Upper lobe of right lung (tissue), 1 donor: ENCODE data around the gene RPL37A. TPM values are rescaled to one million over a fixed set of nuclear protein-coding genes. Genes with fewer than 3 reads are reported as not detected.

ENCODE experiments used
- ATAC-seq: fragments of 200-7000 bp; cut with Tn5 transposase; one replicate; pipeline ENCODE4 v1.9.1; 2020; ENCODE audit warnings: mild to moderate bottlenecking, moderate library complexity
- DNase-seq: peaks from one replicate; pipeline ENCODE4 v3.0.0-alpha.2; 2020
- H3K27ac ChIP-seq: fragments of 200-600 bp; one replicate; pipeline ENCODE4 v1.8.0; 2022
- H3K27me3 ChIP-seq: fragments of 200-600 bp; one replicate; pipeline ENCODE4 v1.8.0; 2022; ENCODE audit warnings: mild to moderate bottlenecking
- H3K36me3 ChIP-seq: fragments of 200-600 bp; one replicate; pipeline ENCODE4 v1.8.0; 2022
- H3K4me1 ChIP-seq: fragments of 200-600 bp; one replicate; pipeline ENCODE4 v1.8.0; 2022
- H3K4me3 ChIP-seq: fragments of 200-600 bp; one replicate; pipeline ENCODE4 v1.8.0; 2022; ENCODE audit warnings: mild to moderate bottlenecking
- H3K9me3 ChIP-seq: fragments of 200-600 bp; one replicate; pipeline ENCODE4 v1.8.0; 2022
- intact Hi-C: fragments of 100-400 bp; cut with DNase I; formaldehyde crosslinking; loops from one replicate; pipeline ENCODE4 v1.11.0; 2022
- total RNA-seq: library from RNA; stranded (reverse); fragmentation: NEBNext Ultra II Directional; extraction: Animal tissue kit (Norgen Biotek cat#: 25700); gene quantifications from one replicate; pipeline ENCODE4 v1.2.1, GENCODE V29; 2021
- TF ChIP-seq, protein P1 (sequence below): fragments of 200-600 bp; IDR thresholded peaks from one replicate; pipeline ENCODE4 v1.8.0; 2022; ENCODE audit warnings: antibody characterized with exemption
- donor health status: DM: no; HTN: yes; CAD: no; lungs with severe emphysema.

The RPL37A gene
- total RNA-seq, 1 donor from 2014 or later, result 1,932 TPM

DNA sequence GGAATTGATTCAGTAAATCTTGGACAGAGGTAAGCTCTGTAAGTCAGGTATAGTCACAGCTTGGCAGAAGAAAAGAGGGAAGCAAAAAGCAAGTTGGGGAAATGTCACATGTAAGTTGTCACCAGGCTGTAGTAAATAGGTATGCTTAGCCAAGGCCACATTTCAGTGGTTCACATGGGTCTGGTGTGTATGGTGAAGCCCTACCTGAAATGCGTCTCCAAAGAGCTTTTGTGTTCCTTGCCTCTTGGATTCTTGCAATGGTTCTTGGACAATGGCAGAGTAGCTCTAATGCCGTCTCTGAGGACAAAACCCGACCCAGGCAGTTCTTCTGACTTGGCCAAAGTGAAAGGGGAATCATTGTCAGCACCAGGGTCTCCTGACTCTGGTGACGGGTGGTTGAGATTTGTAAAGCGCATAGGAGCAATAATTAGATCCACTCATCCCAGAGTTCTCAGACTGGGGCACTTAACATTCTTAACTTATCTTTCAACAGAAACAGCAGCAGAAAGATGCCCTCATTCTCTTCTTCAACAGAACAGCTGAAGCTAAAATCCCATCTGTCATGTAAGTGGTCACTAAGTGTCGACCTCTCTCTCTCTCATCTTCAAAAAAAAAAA is 34.4 kb upstream of the RPL37A start:
- Histone ChIP-seq H3K27ac (no peak overlapping the region), H3K36me3 (peaks cover 26% of the 10 kb centered on the region), H3K4me1 (no peaks in the 10 kb centered on the region), H3K9me3 (no peaks in the 10 kb centered on the region), H3K4me3 (no peak overlapping the region), H3K27me3 (no peaks in the 10 kb centered on the region)
- TF ChIP-seq, protein P1, sequence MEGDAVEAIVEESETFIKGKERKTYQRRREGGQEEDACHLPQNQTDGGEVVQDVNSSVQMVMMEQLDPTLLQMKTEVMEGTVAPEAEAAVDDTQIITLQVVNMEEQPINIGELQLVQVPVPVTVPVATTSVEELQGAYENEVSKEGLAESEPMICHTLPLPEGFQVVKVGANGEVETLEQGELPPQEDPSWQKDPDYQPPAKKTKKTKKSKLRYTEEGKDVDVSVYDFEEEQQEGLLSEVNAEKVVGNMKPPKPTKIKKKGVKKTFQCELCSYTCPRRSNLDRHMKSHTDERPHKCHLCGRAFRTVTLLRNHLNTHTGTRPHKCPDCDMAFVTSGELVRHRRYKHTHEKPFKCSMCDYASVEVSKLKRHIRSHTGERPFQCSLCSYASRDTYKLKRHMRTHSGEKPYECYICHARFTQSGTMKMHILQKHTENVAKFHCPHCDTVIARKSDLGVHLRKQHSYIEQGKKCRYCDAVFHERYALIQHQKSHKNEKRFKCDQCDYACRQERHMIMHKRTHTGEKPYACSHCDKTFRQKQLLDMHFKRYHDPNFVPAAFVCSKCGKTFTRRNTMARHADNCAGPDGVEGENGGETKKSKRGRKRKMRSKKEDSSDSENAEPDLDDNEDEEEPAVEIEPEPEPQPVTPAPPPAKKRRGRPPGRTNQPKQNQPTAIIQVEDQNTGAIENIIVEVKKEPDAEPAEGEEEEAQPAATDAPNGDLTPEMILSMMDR, result no peak
- ATAC-seq (no peak), DNase-seq (no peak)
- intact Hi-C loops, result no loop called here

DNA sequence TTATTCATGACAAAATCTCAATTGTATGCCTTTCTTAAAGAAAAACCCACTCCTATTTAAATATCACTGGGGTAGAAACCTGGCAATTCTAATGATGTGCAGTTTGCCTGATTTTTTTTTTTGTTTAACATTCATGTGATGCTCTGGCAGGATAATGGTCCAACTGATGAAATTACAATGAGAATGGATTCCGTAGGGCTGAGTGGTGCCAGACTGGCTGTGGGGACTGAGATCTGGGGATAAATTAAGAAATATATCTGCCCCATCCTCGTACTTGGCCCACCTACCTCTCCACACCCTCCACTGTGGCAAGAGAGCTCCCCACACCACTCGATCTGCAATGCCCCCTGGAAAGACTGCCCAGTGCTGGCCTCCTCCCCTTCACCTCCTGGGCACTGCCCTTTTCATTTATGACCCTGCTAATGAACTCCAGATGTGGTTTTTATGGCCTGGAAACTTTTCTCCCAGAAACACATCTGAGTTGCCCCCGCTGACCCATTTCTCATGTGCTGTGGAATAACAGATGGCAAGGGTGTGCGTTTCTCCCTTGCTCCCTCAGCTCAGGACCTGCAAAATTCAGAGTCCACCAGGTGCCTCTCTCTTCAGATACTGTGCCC is 33.0 kb upstream of the RPL37A start:
- TF ChIP-seq, protein P1, result no peak
- no peak for DNase-seq
- peaks cover 30% of the 10 kb centered on the region for H3K36me3 ChIP-seq
- H3K4me1 ChIP-seq, result no peaks in the 10 kb centered on the region
- no peak for ATAC-seq
- H3K9me3 ChIP-seq, result no peaks in the 10 kb centered on the region
- no peak overlapping the region for H3K27ac ChIP-seq
- H3K27me3 ChIP-seq, result no peaks in the 10 kb centered on the region
- intact Hi-C loops, result no loop called here
- H3K4me3 ChIP-seq, result no peak overlapping the region

DNA sequence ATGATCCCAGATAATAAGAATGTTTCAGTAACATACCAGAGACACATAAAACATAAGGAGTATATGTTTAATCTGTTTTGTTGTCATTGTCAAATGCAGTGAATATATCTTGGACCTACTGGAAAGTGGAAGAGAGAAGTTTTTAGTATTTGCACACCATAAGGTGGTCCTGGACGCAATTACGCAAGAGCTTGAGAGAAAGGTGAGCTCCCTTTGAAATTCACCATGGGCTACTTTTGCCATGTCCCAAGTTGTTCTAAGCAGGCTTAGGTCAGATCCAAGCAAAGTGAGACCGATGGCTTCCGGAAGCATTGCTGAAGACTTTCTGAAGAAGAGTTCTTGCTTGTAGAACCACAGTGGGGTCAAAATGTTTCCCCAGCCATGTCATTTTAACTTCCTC is 30.8 kb upstream of the RPL37A start:
- Histone ChIP-seq H3K9me3 (no peaks in the 10 kb centered on the region), H3K36me3 (peaks cover 36% of the 10 kb centered on the region), H3K4me3 (no peak overlapping the region), H3K4me1 (no peaks in the 10 kb centered on the region), H3K27me3 (no peaks in the 10 kb centered on the region), H3K27ac (no peak overlapping the region)
- DNase-seq, result no peak
- no peak for ATAC-seq
- TF ChIP-seq, protein P1, result no peak
- intact Hi-C loops, result no loop called here

DNA sequence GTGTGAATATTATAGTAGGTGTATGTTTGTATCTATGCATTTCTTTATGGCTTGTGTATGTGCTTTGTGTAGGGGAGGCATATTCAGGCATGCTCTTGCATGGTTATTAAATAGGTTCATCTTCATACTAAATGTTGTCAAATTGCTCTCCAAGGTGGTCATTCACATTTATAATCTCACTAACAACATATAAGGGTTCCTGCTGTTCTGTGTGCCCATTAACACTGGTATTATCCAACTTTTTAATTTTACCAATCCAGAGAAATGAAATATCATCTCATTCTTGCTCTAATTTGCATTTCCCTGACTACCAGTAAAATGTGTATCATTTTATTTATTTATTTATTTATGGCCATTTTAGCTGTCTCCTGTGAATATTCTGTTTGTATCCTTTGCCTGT is 29.0 kb upstream of the RPL37A start:
- peaks cover 36% of the 10 kb centered on the region for H3K36me3 ChIP-seq
- intact Hi-C loops, result no loop called here
- ATAC-seq (no peak), DNase-seq (no peak)
- H3K27ac ChIP-seq, result no peak overlapping the region
- H3K4me1 ChIP-seq, result no peaks in the 10 kb centered on the region
- no peak overlapping the region for H3K4me3 ChIP-seq
- no peaks in the 10 kb centered on the region for H3K27me3 ChIP-seq
- no peaks in the 10 kb centered on the region for H3K9me3 ChIP-seq
- TF ChIP-seq, protein P1, result no peak

DNA sequence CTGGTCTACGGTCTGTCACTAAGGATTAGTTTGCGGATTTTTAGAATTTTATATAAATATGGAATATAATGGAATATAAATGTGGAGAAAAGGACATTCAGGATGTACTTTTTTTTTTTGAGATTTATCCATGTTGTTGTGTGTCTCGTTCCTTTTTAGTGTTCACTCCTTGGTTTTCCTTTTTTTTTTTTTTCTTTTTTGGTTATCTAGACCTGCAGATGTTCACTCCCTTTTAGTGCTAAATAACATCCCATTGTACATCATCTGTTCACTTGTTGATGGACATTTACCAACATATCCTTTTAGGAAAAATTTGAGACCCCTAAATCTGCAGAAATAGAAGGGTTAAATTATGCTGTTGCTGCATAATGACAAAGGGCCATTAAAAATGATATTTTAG is 25.5 kb upstream of the RPL37A start:
- ATAC-seq (no peak), DNase-seq (no peak)
- Histone ChIP-seq H3K4me3 (no peak overlapping the region), H3K27me3 (no peaks in the 10 kb centered on the region), H3K9me3 (no peaks in the 10 kb centered on the region), H3K27ac (no peak overlapping the region), H3K4me1 (no peaks in the 10 kb centered on the region), H3K36me3 (peaks cover 42% of the 10 kb centered on the region)
- intact Hi-C loops, result no loop called here
- TF ChIP-seq, protein P1, result no peak
